SHP77 treated with DMSO at 0.1 percent for 48 hours (cell line): ENCODE measurements around the gene KAZN.

Experiments used
- DNase-seq: peaks from one replicate; lab custom pipeline; 2025; lab: John Stamatoyannopoulos, UW

Gene KAZN

DNA sequence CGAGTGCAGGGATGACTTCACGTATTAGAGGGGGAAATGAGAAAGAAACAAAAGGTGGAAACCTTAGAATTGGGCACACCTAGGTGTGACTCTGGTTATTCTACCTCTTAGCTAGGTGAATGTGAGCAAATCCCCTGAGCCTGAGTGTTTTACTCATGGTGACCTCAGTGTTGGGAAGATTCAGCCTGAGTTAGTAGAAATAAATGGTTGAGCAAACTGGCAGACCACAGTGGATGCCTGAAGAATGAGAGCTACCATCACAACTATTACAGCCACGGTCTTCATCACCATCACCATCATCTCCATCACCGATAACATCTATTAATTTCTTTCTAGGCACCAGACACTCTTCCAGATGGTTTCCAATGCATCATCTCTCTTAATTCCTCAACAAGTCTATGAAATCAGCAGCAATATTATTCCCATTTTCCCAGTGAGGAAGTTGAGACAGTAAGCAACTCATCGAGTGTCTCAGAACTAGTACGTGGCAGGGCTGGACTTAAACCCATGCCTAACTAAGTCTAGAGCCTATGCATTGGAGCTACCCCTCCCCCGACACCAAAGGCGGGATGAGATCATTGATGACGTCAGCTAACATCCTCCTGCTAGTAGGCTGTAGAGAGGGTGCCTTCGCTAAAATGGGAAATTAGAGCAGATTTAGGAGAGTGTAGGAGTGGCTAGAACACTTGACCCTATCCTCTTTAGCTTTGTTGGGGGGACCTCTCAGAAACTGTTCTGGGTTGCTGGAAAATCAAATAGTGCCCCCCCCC lies 7.9 kb upstream of the KAZN start:
- DNase-seq, result no peak

DNA sequence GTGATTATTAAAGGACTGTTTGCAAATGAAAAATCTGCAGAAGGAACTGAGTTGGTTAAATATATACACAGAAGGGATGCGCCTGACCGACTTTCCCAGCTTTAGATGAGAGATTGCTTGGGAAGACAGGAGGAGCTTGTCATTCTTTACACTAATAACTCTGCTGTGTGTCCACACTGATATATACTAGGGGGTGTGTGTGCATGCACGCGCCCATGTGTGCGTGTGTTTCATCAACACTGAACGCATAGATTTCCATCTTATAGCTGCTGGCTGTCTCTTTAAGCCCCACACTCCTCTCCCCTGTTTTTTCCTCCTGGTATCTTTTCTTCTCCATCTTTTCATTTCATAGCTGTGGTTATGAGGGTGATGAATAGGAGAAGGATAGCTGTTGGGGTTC lies 6.9 kb upstream of the KAZN start:
- DNase-seq, result no peak

DNA sequence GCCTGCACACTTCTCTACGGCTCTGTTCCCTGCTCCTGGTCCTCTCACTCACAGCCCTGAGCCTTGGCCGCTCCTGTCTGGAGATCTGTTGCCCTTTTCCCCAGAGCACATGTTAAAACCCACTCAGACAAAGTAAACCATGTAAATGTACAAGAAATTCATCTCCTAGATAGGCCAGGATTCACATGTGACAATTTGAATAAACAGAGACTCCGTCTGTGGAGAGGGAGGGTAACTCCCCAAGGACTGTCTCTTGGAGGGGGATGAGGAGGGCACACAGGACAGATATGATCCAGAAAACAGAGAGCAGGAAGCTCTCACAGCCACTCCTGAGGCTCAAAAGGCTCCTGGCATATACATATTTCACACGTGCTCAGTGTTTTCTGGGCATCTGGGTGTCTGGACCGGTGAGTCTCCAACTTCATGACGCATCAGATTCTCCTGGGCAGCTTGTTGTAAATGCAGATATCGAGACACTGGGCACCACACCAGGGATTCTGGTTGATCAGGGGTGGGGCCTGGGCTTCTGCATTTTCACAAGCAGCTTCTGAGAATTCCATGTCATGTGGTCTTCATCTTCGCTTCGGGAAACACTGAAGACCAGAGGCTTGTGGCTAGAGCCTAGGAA lies 6.4 kb upstream of the KAZN start:
- no peak for DNase-seq

DNA sequence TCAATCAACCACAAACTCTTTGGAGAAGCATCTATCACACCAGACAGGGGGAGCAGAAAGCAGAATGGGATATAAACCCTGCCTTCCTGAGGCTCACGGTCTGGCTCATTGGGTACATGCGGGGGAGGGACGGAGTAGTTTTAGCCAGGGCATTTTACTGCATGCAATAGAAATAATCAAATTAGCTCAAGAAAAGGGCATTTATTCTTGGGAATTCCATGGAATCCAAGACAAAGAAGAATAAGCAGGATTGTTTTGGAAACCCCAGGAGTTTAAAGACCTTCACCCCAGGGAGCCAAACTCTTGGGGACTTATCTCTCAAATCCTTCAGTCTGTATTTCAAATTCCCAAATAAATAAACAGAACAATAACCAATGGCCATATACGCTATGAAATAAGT lies 5.2 kb upstream of the KAZN start:
- no peak for DNase-seq

DNA sequence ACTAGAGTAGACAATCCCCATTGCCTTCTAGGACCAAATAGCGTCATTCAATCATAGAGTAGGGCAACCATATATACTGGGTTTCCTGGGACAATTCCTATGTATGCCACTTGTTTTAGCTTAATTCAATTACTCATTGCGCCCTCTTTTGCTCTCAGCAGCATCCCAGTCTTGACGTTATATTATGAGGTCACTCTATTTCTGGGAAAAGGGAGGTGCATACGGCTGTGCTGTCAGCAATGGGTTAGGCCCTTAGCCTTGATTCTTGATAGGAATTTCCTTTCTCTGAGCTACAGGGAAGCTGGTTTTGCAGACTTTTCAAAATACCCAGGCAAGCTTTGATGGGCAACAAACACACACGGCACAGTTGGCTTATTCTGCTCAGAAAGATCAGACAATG lies 4.4 kb upstream of the KAZN start:
- no peak for DNase-seq

DNA sequence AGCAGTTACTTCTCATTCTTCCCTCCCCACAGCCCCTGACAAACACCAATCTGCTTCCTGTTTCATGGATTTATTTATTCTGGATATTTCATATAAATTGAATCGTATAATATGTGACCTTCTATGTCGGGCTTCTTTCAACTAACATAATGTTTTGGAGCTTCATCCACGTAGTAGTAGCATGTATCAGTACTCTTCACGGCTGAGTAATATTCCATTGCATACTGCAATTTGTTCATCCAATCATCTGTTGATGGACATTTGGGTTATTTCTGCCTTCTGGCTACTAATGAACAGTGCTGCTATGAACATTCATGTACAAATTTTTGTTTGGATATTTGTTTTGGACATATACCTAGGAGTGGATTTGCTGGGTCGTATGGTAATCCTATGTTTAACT lies 1.9 kb upstream of the KAZN start:
- DNase-seq, result no peak

DNA sequence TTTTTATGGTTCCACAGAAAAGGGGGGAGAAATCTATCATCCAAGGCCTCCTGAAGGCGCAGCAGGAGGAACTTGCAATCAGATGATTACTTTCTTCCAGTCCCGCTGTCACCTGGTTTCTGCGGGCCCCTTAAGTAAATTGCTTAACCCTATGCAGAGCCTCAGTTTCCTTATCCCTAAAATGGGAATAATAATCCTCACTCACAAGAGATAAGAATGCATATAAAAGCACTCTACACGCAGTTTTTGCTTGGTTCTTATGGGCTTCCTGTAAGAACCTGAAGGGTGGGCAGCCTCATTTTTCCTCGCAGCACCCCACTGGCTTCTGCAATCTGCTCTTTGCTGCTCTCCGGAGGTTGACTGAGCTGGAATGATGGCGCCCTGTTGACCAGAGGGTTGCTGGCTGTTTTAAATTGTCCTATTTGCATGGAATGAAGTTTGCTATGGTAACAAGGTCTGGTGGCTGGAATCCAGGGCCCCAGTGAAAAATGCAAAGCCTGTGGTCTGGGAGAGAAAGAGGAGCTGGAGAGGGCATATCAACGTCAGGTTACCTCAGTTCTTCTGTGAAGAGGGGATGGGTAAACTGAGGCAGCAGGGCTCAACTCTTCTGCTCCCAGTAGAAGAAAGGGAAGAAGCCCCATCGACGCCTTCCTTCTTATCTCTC lies 1.0 kb upstream of the KAZN start:
- no peak for DNase-seq

DNA sequence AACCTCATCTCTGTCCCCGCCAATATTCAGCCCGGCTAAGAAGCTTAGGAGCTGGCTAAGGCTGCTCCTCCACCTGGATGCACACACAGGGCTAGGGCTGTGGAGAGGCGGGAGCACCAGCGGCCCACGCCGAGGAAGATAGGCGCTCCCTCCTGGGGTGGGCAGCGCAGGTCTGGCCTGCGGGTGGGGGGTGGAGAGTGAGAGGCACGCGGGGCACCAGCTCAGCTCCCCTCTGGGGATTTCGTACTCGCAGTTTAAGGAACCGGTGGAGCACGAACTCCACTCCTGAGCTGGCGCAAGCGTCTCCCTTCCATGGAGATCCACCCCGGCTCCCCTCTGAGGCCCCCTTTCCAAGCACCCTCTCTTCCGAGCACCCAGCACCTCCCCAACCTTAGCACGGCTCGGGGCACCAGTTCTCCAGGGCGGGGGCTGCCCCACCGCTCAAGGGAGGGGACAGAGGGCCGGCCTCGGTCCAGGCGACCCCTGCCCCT lies 433 bp upstream of the KAZN start:
- no peak for DNase-seq

DNA sequence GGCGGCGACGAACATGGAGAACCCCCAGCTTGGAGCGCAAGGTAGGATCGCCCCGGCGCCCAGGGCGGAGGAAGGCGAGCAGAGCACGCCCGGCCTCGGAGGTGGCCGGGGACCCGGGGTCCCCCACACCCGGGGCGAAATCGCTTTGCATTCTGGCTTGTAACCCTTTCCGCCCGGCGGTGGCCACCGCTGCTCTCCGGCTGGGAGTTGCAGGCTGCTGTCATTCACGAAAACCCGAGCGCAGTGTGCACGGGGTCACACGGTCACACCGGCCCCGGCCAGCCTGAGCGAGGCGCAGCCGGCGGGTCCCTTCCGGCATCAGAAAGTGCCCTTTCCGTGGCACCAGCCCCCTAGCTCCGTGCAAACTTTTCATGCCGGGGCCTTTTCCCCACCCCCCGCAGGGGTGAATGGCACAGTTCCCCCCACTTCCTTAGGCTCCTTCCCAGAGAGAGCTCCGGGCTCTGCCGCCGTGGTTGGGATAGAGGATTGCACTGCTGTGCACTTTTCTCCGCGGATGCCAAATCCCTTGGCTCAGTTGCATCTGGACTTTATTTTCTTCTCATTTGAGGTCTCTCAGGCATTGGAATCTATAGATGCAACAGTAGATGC lies 802 bp downstream of the KAZN start:
- DNase-seq, result no peak

DNA sequence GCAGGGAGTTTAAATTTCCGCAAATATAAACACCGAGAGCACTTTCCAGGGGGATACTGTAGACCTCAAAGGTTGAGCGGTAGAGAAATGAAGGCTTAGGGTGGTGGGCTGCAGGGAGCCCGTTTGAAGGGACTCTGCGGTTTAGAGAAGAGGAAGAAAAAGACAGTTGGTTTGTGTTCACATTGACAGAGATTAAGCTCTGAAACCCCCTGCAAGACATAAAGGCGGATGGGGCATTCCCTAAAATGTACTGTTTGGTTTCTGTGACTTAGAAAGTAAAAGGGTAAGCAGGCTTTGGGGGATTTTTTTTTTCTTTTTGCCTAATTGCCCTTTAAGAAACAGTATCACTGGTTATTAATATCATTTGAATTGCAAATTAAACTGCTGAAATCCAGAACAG lies 1.3 kb downstream of the KAZN start:
- no peak for DNase-seq

DNA sequence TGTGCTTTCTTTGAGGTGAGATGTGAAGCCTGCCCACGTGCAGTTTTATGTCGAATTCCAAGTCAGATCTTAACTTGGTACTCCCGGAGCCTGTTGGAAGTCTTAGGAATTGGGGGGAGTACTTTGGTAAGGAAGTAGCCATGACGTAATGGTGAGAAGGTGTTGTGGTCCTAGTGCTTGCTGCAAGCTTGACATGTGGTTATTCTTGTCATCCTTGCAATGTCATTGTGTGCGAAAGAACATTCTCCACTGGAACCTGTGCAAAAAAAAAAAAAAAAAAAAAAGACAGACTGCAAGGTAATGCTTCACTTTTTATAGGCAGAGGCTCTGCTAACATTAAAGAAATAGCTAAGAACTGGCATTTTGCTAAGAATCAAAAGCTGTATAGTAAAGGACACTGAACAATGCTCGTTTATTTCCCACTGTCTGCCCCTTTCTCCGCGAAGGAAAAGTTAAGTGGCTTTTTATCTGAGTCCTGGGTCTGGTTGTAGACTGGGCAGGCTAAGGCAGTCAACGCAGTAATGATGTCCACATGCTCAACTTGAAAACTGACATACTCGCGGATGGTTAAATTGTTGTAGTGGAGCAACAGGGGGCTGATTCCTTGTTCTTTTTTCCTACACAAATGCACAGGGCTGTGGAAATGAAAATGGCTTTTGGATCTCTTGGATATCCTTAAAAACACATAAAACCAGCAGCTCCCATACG lies 2.1 kb downstream of the KAZN start:
- DNase-seq, result no peak

DNA sequence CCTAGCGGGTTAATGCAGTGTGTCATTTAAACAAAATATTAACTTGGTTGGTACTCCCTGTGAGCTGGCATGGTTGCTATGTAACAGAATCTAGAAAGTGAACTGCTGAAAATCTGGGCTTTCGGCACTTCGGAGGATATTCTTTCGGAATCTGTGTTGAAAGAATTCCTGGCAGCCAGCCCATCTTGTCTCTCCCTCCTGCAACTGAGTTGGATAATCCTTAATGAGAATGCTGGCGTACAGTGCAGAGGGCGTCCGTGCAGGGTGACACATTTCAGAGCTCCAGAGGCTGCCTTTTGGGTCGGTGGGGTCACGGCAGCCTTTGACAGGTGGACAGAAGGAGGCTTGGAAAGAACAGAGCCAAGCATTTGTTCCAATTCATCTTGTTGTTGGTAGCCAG lies 3.7 kb downstream of the KAZN start:
- no peak for DNase-seq

DNA sequence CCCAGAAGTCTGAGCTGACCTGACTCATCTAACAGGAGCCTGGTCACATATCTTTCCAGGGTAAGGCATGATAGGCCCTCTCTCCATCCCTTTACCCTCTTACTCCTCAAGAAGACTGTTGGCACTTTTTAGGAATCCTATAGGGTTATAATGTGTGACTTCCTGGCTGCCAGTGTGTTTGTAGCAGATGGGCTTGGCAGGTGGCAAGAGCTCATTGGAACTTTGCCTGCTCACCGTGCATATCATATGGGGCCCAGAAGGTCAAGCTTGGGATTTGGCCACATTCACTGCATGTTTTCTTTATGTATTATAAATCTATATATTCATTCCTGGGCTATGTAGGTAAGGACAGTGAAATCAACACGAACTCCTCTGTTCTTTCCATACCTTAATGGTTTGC lies 5.2 kb downstream of the KAZN start:
- DNase-seq, result no peak

DNA sequence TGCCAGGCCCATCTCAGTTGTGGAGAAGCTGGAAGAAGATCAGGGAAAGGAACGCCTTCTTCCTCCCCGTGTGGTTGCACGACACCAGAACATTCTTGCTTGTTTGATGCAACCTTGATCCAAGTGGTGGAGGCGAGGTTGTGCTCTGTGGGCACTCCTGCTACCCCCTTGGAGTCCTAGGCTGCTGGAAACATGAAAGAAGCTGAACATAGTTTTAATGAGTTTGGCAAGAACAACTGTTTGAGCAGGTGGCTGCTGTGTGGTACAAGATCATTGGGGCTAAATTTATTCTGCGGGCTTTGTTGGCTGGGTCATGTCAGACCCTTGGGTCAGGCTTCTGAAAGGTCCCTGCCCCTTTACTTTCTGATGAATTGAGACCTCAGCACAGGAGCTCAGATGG lies 5.9 kb downstream of the KAZN start:
- no peak for DNase-seq

DNA sequence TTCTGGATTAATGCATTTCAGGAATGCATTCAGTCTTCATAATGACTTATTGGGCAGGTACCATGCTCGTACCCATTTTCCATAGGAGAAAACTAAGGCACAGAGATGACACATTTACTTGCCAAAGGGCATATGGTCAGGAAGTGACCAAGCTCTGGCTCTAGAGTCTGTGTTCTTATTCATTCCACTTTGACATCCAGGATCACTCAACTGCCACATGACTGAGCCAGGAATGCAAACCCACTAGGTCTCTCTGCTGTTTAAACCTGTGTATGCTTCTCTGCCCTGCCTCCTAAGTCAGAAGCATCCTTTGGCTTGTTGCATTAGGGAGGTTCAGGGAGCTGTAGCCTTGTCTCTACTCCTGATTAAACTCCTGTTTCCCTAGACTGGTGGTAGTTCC lies 7.5 kb downstream of the KAZN start:
- no peak for DNase-seq

DNA sequence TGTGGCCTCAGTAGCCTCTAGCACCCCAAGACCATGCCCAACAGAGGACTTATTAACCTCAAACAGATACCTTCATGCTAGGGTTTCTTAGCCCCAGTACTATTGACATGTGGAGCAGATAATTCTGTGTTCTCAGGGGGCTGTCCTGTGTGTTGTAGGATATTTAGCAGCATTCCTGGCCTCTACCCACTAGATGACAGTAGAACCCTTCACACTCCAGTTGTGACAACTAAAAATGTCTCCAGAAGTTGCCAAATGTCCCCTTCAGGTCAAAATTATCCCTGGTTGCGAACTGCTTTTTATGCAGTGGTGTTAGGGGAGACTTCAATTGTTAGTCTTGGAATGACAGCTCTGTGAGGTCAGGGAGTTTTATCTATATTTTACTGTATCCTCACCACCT lies 8.1 kb downstream of the KAZN start:
- no peak for DNase-seq

DNA sequence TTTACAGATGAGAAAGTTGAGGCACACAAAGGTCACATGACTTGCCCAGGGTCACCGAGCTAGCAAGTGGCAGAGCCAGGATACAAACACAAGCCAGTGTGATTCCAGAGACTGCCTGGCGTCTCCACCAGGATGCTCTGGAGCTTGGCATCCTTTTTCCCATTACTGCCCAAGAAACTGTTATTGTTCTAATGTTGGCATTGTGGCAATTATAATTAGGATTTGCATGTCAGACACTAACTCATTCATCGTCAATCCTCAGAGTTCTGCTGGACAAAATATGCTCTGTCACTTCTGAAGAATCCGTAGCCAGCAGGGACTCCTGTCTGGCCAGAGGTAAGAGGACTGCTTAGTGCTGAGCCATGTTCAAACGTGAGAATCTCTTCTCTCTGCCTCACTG lies 8.8 kb downstream of the KAZN start:
- DNase-seq, result no peak

DNA sequence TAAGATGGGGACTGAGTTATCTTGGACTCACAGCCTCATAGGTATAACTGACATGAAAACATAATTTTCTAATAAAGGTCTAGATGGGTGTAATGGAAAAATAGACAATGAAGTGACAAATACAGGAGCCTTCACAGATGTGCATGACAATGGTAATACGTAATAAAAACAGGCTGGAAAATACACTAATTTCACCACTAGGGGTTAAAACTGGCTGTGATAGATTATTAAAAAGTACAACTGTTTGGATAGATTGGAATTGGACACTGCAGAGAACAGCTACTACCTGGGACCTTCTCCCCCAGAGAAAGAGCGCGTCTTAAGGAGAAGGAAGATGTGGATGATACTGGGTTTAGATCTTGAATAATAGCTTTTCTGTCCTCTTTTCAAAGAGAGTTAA lies 9.8 kb downstream of the KAZN start:
- DNase-seq, result no peak

DNA sequence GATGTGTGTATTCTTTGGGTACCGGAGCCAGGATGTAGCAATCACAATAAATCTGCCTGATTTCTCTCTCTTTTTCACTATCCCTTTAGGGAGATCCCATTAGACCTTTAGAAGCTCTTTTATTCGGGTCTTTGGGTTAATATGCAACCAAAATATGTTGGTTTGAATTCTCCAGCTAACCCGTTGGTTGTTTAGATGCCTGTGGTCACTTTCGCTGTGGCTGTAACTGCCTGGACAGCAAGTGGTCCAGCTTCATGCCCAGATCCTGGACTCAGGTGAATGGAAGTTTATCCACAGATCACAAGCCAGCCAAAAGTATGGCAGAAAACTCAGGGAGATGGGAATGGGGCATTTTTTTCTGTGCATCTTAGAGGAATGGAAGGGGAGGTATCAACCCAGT lies 12.3 kb downstream of the KAZN start:
- DNase-seq, result no peak

DNA sequence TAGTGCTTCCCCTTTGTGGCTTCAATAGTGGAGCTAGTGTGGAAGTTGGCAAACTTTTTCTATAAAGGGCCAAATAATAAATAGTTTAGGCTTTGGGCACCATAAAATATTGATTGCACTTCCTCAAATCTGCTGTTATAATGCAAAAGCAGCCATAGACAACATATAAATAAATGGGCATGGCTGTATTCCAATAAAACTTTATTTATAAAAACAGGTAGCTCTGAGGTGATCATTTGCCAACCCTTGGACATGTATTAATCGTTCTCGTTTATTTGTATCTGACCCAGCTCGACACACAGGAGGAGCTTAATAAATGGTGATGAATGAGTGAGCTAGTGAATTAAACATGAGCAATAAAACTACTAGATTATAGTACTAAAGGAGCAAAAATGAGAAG lies 13.3 kb downstream of the KAZN start:
- no peak for DNase-seq

DNA sequence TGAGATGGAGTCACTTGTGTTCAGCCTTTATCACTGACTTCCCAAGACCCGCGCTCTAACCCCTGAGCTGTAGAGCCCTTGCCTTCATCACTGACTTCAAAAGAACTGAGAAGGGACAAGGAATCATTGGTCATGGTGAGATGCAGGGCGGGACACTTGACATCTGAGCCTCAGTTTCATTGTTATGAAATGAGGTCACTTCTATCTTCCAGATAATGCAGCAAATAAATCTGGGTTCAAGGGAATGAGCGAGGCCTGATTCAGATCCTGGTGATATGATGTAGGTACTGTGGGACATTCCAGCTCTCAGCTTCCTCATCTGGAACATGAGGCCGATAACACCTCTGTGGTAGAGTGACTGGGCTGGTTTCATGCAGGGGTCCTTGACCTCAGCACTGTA lies 13.8 kb downstream of the KAZN start:
- DNase-seq, result no peak

DNA sequence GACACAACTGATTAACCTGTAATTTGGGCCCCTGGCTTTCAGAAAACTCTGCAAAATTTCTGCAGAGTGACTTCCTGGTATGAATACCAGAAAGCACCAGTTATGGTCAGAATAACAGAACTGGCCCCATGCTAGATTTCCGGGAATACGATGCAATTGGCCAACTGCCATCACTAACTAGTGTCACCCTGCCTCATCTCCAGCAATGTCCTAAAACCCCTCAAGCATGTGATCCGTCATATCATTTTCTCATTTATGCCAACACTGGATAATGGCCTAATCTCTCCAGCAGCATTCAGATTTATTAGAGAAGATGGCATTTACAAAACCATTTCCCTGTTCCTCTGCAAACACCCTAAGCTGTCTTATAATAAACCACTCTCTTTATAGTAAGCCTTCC lies 15.4 kb downstream of the KAZN start:
- DNase-seq, result no peak
